Measurements from ENCODE around the gene CRIP1.

GRCh38 chr14:105478398-105479251 is 8.1 kb upstream of the CRIP1 start:
- TF ChIP-seq CTCF (IDR thresholded peaks at IDR 0.05) = no peak
- TF ChIP-seq ZFX (IDR thresholded peaks at IDR 0.05; ENCODE audit: borderline replicate concordance) = no peak

Measured in 22Rv1 (cell line).